Psoas muscle (tissue), 8 donors: Measurements from ENCODE around the gene NANOS3. TPM values are rescaled to one million over a fixed set of nuclear protein-coding genes. Genes with fewer than 3 reads are reported as not detected.

ENCODE experiments used
- ATAC-seq, 4 donors: fragments of 200-7000 bp; cut with Tn5 transposase; one replicate each; pipeline ENCODE4 v1.9.1; 2020; ENCODE audit warnings: moderate library complexity in 3 of 4, mild to moderate bottlenecking in 2 of 4
- DNase-seq, 2 donors: peaks; one replicate each; pipeline ENCODE4 v3.0.0-alpha.2; 2020
- H3K27ac ChIP-seq: fragments of 200-600 bp; one replicate; pipeline ENCODE4 v1.8.0; 2022
- H3K27me3 ChIP-seq, 3 donors: fragments of 200-600 bp in 1 of 3; one replicate each; pipeline versions ENCODE4 v1.6.1 to v1.8.0; 2013 to 2022; ENCODE audit warnings: low read length in 2 of 3, mild to moderate bottlenecking in 2 of 3, moderate library complexity in 1 of 3; ENCODE audit not compliant: insufficient read depth in 3 of 3
- H3K36me3 ChIP-seq, 2 donors: fragments of 200-600 bp in 1 of 2; one replicate each; pipeline versions ENCODE4 v1.6.1 to v1.8.0; 2013 to 2022; ENCODE audit warnings: low read depth in 1 of 2, mild to moderate bottlenecking in 1 of 2, moderate library complexity in 1 of 2; ENCODE audit not compliant: insufficient read depth in 1 of 2
- H3K4me1 ChIP-seq: fragments of 200-600 bp; one replicate; pipeline ENCODE4 v1.8.0; 2022
- H3K4me3 ChIP-seq: fragments of 200-600 bp; one replicate; pipeline ENCODE4 v1.8.0; 2022; ENCODE audit warnings: mild to moderate bottlenecking
- H3K9me3 ChIP-seq: fragments of 200-600 bp; one replicate; pipeline ENCODE4 v1.8.0; 2022
- WGBS, 3 donors: extraction: QIAGEN DNeasy Blood & Tissue Kit; methylation state at CpG; one replicate each; pipeline versions ENCODE4 v1.1.6 to v1.1.7; 2013; 5-methylcytosine and 5-hydroxymethylcytosine counted together
- intact Hi-C, 2 donors: fragments of 100-400 bp; cut with DNase I; formaldehyde crosslinking; loops; one replicate each; pipeline versions ENCODE4 v1.11.0 to v1.14.2; 2022
- long read RNA-seq, 2 donors: library from polyadenylated mRNA; unstranded; transcript quantifications; one replicate each; pipeline ENCODE4 v2.0.0, GENCODE V29; 2021
- polyA plus RNA-seq, 3 donors: library from polyadenylated mRNA; stranded (reverse); fragments of 200-250 nt; gene quantifications; one replicate each; pipeline ENCODE4 v1.2.3, GENCODE V29; 2013
- total RNA-seq, 4 donors: library from RNA; stranded (reverse); fragmentation: NEBNext Ultra II Directional in 2 of 4; extraction: Animal tissue kit (Norgen Biotek cat#: 25700) in 2 of 4; gene quantifications; one replicate each; pipeline versions ENCODE4 v1.2.1 to v1.2.4, GENCODE V29; 2021 to 2023
- TF ChIP-seq, protein P1 (sequence below): fragments of 200-600 bp; IDR thresholded peaks from one replicate; pipeline ENCODE4 v1.8.0; 2022; ENCODE audit warnings: antibody characterized with exemption
- donor health status: healthy with polysubstance abuse.
- donor health status: DM: no; HTN: no; CAD: no; lungs with moderate emphysema.
- donor health status: Bipolar disorder and iron deficiency.
- donor health status: healthy.
- donor health status: DM: yes; HTN: yes; CAD: no.
- donor health status: DM: no; HTN: no; CAD: no.
- donor health status: DM: no; HTN: no; CAD: no.
- donor health status: DM: yes; HTN: yes; CAD: no.

NANOS3 gene
- total RNA-seq = not detected
- polyA plus RNA-seq = not detected
- long read RNA-seq, donor 1 = 0 reads
- long read RNA-seq, donor 2 = 0 reads

DNA sequence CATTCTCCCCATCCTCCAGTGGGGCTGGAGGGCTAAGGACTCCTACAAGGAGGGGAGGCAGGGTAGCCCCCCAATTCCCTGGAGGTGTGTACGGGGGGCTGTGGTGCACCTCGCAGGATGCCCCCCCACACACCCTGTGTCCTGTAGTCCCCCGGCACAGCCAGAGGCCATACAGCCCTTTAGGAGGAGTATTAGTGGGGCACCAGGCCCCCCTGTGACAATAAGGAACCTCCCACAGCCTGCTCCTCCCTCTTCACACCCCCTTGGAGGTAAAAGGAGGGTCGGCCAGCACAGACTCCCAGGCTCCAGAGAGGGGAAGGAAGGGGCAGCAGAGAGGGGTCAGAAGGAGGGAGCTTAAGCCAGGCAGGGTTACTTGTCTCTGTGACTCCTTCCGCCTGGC is at the start of gene NANOS3:
TSS of gene NANOS3 (plus strand) at position 301 of the 400 bp plus-strand sequence. CDS start 115 bp downstream, outside the sequence.
- peaks cover 15% of the 10 kb centered on the region for H3K4me1 ChIP-seq
- no peak within 1 kb of the TSS for H3K27ac ChIP-seq
- DNase-seq (no peak), ATAC-seq (no peak)
- no peaks in the 10 kb centered on the region for H3K36me3 ChIP-seq
- 32 to 57% (median 56%) methylated on average over 4 to 5 of the region's 5 CpGs for WGBS, 3 donors
- no peak within 1 kb of the TSS for H3K4me3 ChIP-seq
- intact Hi-C loops = loop anchor here in 1 of 2 donors (5.0 kb wide), 1 partner anchor 260 kb away; the partner anchor contains the start of gene ASF1B
- H3K9me3 ChIP-seq = no peaks in the 10 kb centered on the region
- peaks cover 0 to 21% (median 2%) of the 10 kb centered on the region in 3 donors for H3K27me3 ChIP-seq
- TF ChIP-seq, protein P1, sequence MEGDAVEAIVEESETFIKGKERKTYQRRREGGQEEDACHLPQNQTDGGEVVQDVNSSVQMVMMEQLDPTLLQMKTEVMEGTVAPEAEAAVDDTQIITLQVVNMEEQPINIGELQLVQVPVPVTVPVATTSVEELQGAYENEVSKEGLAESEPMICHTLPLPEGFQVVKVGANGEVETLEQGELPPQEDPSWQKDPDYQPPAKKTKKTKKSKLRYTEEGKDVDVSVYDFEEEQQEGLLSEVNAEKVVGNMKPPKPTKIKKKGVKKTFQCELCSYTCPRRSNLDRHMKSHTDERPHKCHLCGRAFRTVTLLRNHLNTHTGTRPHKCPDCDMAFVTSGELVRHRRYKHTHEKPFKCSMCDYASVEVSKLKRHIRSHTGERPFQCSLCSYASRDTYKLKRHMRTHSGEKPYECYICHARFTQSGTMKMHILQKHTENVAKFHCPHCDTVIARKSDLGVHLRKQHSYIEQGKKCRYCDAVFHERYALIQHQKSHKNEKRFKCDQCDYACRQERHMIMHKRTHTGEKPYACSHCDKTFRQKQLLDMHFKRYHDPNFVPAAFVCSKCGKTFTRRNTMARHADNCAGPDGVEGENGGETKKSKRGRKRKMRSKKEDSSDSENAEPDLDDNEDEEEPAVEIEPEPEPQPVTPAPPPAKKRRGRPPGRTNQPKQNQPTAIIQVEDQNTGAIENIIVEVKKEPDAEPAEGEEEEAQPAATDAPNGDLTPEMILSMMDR = no peak

DNA sequence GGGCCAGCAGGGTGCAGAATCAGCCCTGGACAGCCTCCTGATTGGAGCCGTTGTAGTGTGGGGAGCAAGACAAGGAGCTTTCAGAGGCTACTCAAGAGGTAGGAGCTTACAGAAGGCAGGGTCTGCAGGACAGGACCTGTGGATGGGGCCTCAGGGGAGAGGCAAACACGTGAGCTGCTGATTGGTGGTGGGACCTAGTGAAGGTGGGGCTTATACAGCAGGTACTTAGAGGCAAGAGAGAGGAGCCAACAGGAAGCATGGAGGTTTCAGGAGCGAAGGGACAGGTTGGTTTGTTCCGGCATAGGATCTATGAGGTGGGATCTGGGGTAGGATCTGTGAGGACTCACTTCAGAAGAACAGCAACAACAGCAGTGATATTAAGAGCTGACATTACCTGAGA is 49.3 kb upstream of the NANOS3 start:
- TF ChIP-seq, protein P1 = no peak
- peaks cover 0 to 20% of the 10 kb centered on the region in 2 donors for H3K36me3 ChIP-seq
- no peak overlapping the region for H3K27ac ChIP-seq
- DNase-seq (no peak), ATAC-seq (no peak)
- H3K9me3 ChIP-seq = no peaks in the 10 kb centered on the region
- 73 to 83% (median 76%) methylated on average over 4 of the region's 4 CpGs for WGBS, 3 donors
- intact Hi-C loops = no loop called here
- no peaks in the 10 kb centered on the region for H3K27me3 ChIP-seq
- H3K4me1 ChIP-seq = no peaks in the 10 kb centered on the region
- no peak overlapping the region for H3K4me3 ChIP-seq

DNA sequence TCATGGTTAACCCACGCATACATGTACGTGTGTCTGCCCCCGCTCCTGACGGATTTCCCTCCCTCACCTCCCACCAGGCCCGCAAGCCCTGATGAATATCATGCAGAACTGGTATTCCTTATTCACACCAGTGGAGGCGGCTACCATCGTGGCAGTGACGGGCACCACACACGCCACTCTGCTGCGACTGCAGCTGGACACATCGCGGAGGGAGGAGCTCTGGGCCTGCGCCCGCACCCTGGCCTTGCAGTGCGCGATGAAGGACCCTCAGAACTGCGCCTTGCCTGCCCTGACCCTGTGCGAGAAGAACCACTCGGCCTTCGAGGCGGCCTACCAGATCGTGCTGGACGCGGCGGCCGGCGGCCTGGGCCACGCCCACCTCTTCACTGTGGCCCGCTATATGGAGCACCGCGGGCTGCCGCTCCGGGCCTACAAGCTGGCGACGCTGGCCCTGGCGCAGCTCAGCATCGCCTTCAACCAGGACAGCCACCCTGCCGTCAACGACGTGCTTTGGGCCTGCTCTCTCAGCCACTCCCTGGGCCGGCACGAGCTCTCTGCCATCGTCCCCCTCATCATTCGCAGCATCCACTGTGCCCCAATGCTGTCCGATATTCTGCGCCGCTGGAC is 46.7 kb upstream of the NANOS3 start:
- H3K4me1 ChIP-seq = peaks cover 12% of the 10 kb centered on the region
- ATAC-seq (no peak), DNase-seq (no peak)
- H3K36me3 ChIP-seq = peaks cover 0 to 33% of the 10 kb centered on the region in 2 donors
- TF ChIP-seq, protein P1 = no peak
- H3K4me3 ChIP-seq = no peak overlapping the region
- no peak overlapping the region for H3K27ac ChIP-seq
- WGBS, 3 donors = 93 to 95% (median 93%) methylated on average over 45 to 47 of the region's 47 CpGs
- no peaks in the 10 kb centered on the region for H3K27me3 ChIP-seq
- intact Hi-C loops = loop anchor here (5.0 kb wide), 1 partner anchor 33 kb away; the partner anchor contains the start of gene ZSWIM4 (in 2 of the 2)
- no peaks in the 10 kb centered on the region for H3K9me3 ChIP-seq

DNA sequence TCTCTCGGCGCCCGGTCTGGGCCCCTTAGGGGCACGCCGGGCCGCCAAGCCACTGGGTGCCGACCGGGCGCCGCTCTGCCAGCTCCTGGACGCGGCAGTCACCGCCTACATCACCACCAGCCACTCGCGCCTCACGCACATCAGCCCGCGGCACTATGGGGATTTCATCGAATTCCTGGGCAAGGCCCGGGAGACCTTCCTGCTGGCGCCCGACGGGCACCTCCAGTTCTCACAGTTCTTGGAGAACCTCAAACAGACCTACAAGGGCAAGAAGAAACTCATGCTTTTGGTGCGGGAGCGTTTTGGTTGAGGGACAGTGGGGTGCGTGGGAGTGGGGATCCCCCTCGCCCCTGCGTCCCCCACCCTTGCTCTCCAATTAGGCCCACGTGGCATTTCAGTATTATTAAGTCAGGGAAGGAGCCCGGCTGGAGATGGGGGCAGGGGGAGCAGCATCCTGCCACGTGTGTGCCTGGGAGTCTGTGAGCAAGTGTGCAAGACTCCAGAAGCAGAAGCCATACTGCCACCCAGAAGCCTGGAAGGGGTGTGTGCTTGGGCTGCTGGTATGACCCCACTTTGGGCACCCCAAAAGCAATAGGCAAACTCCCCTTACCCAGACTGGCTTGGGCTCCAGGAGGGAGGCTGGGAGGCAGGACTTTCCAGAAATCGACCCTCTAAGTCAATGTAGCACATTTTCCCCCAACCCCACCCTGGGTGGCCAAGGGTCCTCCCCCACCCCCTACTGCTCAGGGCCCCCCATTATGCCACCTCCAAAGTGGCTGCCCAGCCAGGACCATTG is 46.0 kb upstream of the NANOS3 start:
- Histone ChIP-seq H3K9me3 (no peaks in the 10 kb centered on the region), H3K4me3 (no peak overlapping the region), H3K27me3 (no peaks in the 10 kb centered on the region), H3K27ac (no peak overlapping the region), H3K36me3 (peaks cover 0 to 40% of the 10 kb centered on the region in 2 donors), H3K4me1 (peaks cover 17% of the 10 kb centered on the region)
- ATAC-seq (no peak), DNase-seq (no peak)
- intact Hi-C loops = loop anchor here (5.0 kb wide), 1 partner anchor 34 kb away; the partner anchor contains the start of gene ZSWIM4 (in 2 of the 2)
- TF ChIP-seq, protein P1 = no peak
- WGBS, 3 donors = 82 to 90% (median 85%) methylated on average over 28 to 32 of the region's 32 CpGs
